ENCODE measurements around the gene LAMP5.

- no peak for TF ChIP-seq CTCF (conservative IDR thresholded peaks at IDR 0.05; ENCODE audit: low read depth in 2 of 2)
- no peak for TF ChIP-seq REST (IDR thresholded peaks at IDR 0.05; ENCODE audit: unreplicated experiment)
- TF ChIP-seq, protein P1, sequence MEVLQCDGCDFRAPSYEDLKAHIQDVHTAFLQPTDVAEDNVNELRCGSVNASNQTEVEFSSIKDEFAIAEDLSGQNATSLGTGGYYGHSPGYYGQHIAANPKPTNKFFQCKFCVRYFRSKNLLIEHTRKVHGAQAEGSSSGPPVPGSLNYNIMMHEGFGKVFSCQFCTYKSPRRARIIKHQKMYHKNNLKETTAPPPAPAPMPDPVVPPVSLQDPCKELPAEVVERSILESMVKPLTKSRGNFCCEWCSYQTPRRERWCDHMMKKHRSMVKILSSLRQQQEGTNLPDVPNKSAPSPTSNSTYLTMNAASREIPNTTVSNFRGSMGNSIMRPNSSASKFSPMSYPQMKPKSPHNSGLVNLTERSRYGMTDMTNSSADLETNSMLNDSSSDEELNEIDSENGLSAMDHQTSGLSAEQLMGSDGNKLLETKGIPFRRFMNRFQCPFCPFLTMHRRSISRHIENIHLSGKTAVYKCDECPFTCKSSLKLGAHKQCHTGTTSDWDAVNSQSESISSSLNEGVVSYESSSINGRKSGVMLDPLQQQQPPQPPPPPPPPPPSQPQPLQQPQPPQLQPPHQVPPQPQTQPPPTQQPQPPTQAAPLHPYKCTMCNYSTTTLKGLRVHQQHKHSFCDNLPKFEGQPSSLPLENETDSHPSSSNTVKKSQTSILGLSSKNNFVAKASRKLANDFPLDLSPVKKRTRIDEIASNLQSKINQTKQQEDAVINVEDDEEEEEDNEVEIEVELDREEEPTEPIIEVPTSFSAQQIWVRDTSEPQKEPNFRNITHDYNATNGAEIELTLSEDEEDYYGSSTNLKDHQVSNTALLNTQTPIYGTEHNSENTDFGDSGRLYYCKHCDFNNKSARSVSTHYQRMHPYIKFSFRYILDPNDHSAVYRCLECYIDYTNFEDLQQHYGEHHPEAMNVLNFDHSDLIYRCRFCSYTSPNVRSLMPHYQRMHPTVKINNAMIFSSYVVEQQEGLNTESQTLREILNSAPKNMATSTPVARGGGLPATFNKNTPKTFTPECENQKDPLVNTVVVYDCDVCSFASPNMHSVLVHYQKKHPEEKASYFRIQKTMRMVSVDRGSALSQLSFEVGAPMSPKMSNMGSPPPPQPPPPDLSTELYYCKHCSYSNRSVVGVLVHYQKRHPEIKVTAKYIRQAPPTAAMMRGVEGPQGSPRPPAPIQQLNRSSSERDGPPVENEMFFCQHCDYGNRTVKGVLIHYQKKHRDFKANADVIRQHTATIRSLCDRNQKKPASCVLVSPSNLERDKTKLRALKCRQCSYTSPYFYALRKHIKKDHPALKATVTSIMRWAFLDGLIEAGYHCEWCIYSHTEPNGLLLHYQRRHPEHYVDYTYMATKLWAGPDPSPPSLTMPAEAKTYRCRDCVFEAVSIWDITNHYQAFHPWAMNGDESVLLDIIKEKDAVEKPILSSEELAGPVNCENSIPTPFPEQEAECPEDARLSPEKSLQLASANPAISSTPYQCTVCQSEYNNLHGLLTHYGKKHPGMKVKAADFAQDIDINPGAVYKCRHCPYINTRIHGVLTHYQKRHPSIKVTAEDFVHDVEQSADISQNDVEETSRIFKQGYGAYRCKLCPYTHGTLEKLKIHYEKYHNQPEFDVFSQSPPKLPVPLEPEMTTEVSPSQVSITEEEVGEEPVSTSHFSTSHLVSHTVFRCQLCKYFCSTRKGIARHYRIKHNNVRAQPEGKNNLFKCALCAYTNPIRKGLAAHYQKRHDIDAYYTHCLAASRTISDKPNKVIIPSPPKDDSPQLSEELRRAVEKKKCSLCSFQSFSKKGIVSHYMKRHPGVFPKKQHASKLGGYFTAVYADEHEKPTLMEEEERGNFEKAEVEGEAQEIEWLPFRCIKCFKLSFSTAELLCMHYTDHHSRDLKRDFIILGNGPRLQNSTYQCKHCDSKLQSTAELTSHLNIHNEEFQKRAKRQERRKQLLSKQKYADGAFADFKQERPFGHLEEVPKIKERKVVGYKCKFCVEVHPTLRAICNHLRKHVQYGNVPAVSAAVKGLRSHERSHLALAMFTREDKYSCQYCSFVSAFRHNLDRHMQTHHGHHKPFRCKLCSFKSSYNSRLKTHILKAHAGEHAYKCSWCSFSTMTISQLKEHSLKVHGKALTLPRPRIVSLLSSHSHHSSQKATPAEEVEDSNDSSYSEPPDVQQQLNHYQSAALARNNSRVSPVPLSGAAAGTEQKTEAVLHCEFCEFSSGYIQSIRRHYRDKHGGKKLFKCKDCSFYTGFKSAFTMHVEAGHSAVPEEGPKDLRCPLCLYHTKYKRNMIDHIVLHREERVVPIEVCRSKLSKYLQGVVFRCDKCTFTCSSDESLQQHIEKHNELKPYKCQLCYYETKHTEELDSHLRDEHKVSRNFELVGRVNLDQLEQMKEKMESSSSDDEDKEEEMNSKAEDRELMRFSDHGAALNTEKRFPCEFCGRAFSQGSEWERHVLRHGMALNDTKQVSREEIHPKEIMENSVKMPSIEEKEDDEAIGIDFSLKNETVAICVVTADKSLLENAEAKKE (CRISPR knock-in tag; IDR thresholded peaks at IDR 0.05), result no peak
- no peak for TF ChIP-seq POLR2AphosphoS5 (IDR thresholded peaks at IDR 0.05; ENCODE audit: low read depth)
Observed at GRCh38 chr20:9531581-9531980, 17.2 kb downstream of the LAMP5 start.

All from GM23338 (cell line).